ENCODE measurements around the gene TNIP1.

DNA sequence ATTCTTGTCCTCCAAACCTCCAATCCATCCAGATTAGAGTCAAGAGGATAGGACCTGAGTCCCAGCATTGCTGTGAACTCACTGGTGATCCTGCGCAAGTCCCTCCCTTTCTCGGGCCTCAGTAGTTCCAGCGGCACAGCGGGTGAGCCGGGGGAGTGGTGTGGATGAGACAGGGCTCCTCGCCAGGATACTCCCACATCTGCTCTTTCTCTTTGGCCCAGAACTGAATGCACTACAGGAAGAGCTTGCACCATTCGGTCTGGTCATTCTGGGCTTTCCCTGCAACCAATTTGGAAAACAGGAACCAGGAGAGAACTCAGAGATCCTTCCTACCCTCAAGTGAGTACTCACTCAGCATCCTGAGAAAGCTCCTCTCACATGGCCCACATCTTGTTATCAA, 54.2 kb downstream of the TNIP1 start:
- no peak for TF ChIP-seq POLR2A (IDR thresholded peaks at IDR 0.05; ENCODE audit: low read length)
- no peak for TF ChIP-seq CHD2 (IDR thresholded peaks at IDR 0.05; ENCODE audit: low read length, partially characterized antibody)
- TF ChIP-seq, protein P1, sequence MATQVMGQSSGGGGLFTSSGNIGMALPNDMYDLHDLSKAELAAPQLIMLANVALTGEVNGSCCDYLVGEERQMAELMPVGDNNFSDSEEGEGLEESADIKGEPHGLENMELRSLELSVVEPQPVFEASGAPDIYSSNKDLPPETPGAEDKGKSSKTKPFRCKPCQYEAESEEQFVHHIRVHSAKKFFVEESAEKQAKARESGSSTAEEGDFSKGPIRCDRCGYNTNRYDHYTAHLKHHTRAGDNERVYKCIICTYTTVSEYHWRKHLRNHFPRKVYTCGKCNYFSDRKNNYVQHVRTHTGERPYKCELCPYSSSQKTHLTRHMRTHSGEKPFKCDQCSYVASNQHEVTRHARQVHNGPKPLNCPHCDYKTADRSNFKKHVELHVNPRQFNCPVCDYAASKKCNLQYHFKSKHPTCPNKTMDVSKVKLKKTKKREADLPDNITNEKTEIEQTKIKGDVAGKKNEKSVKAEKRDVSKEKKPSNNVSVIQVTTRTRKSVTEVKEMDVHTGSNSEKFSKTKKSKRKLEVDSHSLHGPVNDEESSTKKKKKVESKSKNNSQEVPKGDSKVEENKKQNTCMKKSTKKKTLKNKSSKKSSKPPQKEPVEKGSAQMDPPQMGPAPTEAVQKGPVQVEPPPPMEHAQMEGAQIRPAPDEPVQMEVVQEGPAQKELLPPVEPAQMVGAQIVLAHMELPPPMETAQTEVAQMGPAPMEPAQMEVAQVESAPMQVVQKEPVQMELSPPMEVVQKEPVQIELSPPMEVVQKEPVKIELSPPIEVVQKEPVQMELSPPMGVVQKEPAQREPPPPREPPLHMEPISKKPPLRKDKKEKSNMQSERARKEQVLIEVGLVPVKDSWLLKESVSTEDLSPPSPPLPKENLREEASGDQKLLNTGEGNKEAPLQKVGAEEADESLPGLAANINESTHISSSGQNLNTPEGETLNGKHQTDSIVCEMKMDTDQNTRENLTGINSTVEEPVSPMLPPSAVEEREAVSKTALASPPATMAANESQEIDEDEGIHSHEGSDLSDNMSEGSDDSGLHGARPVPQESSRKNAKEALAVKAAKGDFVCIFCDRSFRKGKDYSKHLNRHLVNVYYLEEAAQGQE (IDR thresholded peaks at IDR 0.05) = no peak
- TF ChIP-seq KDM1A (IDR thresholded peaks at IDR 0.05; ENCODE audit: low read depth) = no peak
- no peak for TF ChIP-seq RNF2 (IDR thresholded peaks at IDR 0.05; ENCODE audit: borderline replicate concordance, low read depth)
- TF ChIP-seq, protein P2, sequence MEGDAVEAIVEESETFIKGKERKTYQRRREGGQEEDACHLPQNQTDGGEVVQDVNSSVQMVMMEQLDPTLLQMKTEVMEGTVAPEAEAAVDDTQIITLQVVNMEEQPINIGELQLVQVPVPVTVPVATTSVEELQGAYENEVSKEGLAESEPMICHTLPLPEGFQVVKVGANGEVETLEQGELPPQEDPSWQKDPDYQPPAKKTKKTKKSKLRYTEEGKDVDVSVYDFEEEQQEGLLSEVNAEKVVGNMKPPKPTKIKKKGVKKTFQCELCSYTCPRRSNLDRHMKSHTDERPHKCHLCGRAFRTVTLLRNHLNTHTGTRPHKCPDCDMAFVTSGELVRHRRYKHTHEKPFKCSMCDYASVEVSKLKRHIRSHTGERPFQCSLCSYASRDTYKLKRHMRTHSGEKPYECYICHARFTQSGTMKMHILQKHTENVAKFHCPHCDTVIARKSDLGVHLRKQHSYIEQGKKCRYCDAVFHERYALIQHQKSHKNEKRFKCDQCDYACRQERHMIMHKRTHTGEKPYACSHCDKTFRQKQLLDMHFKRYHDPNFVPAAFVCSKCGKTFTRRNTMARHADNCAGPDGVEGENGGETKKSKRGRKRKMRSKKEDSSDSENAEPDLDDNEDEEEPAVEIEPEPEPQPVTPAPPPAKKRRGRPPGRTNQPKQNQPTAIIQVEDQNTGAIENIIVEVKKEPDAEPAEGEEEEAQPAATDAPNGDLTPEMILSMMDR (IDR thresholded peaks at IDR 0.05) = no peak
- no peak for TF ChIP-seq HDAC2 (IDR thresholded peaks at IDR 0.05)
- no peak for TF ChIP-seq POLR2AphosphoS2 (conservative IDR thresholded peaks at IDR 0.05; ENCODE audit: low read length)
- TF ChIP-seq, protein P3, sequence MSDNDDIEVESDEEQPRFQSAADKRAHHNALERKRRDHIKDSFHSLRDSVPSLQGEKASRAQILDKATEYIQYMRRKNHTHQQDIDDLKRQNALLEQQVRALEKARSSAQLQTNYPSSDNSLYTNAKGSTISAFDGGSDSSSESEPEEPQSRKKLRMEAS (IDR thresholded peaks at IDR 0.05) = no peak
- TF ChIP-seq, protein P4, sequence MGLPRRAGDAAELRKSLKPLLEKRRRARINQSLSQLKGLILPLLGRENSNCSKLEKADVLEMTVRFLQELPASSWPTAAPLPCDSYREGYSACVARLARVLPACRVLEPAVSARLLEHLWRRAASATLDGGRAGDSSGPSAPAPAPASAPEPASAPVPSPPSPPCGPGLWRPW (IDR thresholded peaks at IDR 0.05) = no peak
- no peak for TF ChIP-seq MAFK (IDR thresholded peaks at IDR 0.05; ENCODE audit: partially characterized antibody)
- TF ChIP-seq, protein P5, sequence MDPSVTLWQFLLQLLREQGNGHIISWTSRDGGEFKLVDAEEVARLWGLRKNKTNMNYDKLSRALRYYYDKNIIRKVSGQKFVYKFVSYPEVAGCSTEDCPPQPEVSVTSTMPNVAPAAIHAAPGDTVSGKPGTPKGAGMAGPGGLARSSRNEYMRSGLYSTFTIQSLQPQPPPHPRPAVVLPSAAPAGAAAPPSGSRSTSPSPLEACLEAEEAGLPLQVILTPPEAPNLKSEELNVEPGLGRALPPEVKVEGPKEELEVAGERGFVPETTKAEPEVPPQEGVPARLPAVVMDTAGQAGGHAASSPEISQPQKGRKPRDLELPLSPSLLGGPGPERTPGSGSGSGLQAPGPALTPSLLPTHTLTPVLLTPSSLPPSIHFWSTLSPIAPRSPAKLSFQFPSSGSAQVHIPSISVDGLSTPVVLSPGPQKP (IDR thresholded peaks at IDR 0.05; ENCODE audit: low read depth, low read length) = no peak
- no peak for TF ChIP-seq NPAS2 (CRISPR knock-in tag; IDR thresholded peaks at IDR 0.05; ENCODE audit: borderline replicate concordance)

Measured in A549 (cell line).